ENCODE data around the gene DIP2B.

Gene DIP2B

GRCh38 chr12:50775251-50775650 lies 270.5 kb downstream of the DIP2B start:
- DNase-seq (ENCODE audit: low spot score): no peak

- no peak for DNase-seq (ENCODE audit: low spot score)
Measured at GRCh38 chr12:50776749-50777728, 272.3 kb downstream of the DIP2B start.

- DNase-seq (ENCODE audit: low spot score): no peak
Measured at GRCh38 chr12:50778663-50779590, 274.1 kb downstream of the DIP2B start.

GRCh38 chr12:50780013-50780412 lies 275.2 kb downstream of the DIP2B start:
- DNase-seq (ENCODE audit: low spot score): no peak

GRCh38 chr12:50784501-50784900 lies 279.7 kb downstream of the DIP2B start:
- no peak for DNase-seq (ENCODE audit: low spot score)

- DNase-seq (ENCODE audit: low spot score): no peak
Measured at GRCh38 chr12:50785406-50786001, 280.7 kb downstream of the DIP2B start.

GRCh38 chr12:50786498-50787231 lies 281.9 kb downstream of the DIP2B start:
- no peak for DNase-seq (ENCODE audit: low spot score)

GRCh38 chr12:50787618-50788017 lies 282.8 kb downstream of the DIP2B start:
- no peak for DNase-seq (ENCODE audit: low spot score)

- DNase-seq (ENCODE audit: low spot score): no peak
Measured at GRCh38 chr12:50788561-50788960, 283.8 kb downstream of the DIP2B start.

- DNase-seq (ENCODE audit: low spot score): no peak
Measured at GRCh38 chr12:50790081-50790480, 285.3 kb downstream of the DIP2B start.

Data from D341Med (cell line).